Astrocyte (in vitro differentiated cells and primary cell): ENCODE measurements around the gene WSCD2. TPM values are rescaled to one million over a fixed set of nuclear protein-coding genes. Genes with fewer than 3 reads are reported as not detected.

Source experiments
- DNase-seq: peaks from one replicate; pipeline ENCODE4 v3.0.0-alpha.2; 2010; ENCODE audit warnings: low read depth
- FAIRE-seq: peaks from 2 replicates; lab custom pipeline; 2011; peaks lifted over from hg19 to GRCh38; lab: Jason Lieb, UNC
- H2AFZ ChIP-seq: 2 replicates; pipeline ENCODE4 v1.6.0; 2012; ENCODE audit warnings: low read depth, low read length, inconsistent platforms
- H3K27ac ChIP-seq: 2 replicates; pipeline ENCODE4 v1.5.1; 2011; ENCODE audit warnings: low read depth, low read length, inconsistent platforms
- H3K27me3 ChIP-seq: 2 replicates; pipeline ENCODE4 v1.6.0; 2011; ENCODE audit warnings: low read length, inconsistent platforms; ENCODE audit not compliant: insufficient read depth
- H3K36me3 ChIP-seq: 2 replicates; pipeline ENCODE4 v1.5.1; 2011; ENCODE audit warnings: low read length, inconsistent platforms; ENCODE audit not compliant: insufficient read depth
- H3K4me1 ChIP-seq: 2 replicates; pipeline ENCODE4 v1.5.1; 2011; ENCODE audit warnings: low read length, inconsistent platforms; ENCODE audit not compliant: insufficient read depth
- H3K4me2 ChIP-seq: 2 replicates; pipeline ENCODE4 v1.6.0; 2012; ENCODE audit warnings: low read length, inconsistent platforms
- H3K4me3 ChIP-seq: 2 replicates; pipeline ENCODE4 v1.5.1; 2011; ENCODE audit warnings: low read depth, mild to moderate bottlenecking, low read length, inconsistent platforms; ENCODE audit not compliant: insufficient read depth
- H3K79me2 ChIP-seq: 2 replicates; pipeline ENCODE4 v1.6.0; 2012; ENCODE audit warnings: mild to moderate bottlenecking, low read length, inconsistent platforms; ENCODE audit not compliant: insufficient read depth
- H3K9ac ChIP-seq: 2 replicates; pipeline ENCODE4 v1.6.0; 2012; ENCODE audit warnings: mild to moderate bottlenecking, low read length, inconsistent platforms
- H3K9me3 ChIP-seq: 2 replicates; pipeline ENCODE4 v1.5.1; 2012; ENCODE audit warnings: low read depth, mild to moderate bottlenecking, low read length, inconsistent platforms; ENCODE audit not compliant: insufficient read depth
- H4K20me1 ChIP-seq: 2 replicates; pipeline ENCODE4 v1.6.0; 2012; ENCODE audit warnings: low read length, inconsistent platforms; ENCODE audit not compliant: insufficient read depth
- H3K27ac Mint-ChIP-seq: one replicate; pipeline ENCODE4 v1.8.0; 2021; ENCODE audit warnings: mild to moderate bottlenecking, mixed read lengths; ENCODE audit not compliant: unreplicated experiment
- H3K27me3 Mint-ChIP-seq: one replicate; pipeline ENCODE4 v1.8.0; 2021; ENCODE audit warnings: low read depth, mixed read lengths; ENCODE audit not compliant: unreplicated experiment
- H3K36me3 Mint-ChIP-seq: one replicate; pipeline ENCODE4 v1.8.0; 2021; ENCODE audit warnings: low read depth, mixed read lengths; ENCODE audit not compliant: unreplicated experiment
- H3K4me1 Mint-ChIP-seq: one replicate; pipeline ENCODE4 v1.8.0; 2021; ENCODE audit warnings: low read depth, mixed read lengths; ENCODE audit not compliant: unreplicated experiment
- H3K4me3 Mint-ChIP-seq: one replicate; pipeline ENCODE4 v1.8.0; 2021; ENCODE audit warnings: mild to moderate bottlenecking, moderate library complexity, mixed read lengths; ENCODE audit not compliant: unreplicated experiment
- H3K9me3 Mint-ChIP-seq: one replicate; pipeline ENCODE4 v1.8.0; 2021; ENCODE audit warnings: mild to moderate bottlenecking, mixed read lengths; ENCODE audit not compliant: unreplicated experiment
- CTCF ChIP-seq: IDR thresholded peaks from 2 replicates; pipeline ENCODE4 v1.5.1; 2011; ENCODE audit warnings: low read depth, mild to moderate bottlenecking, inconsistent platforms, low read length, moderate library complexity; ENCODE audit not compliant: insufficient read depth
- EZH2 ChIP-seq: IDR thresholded peaks from 2 replicates; pipeline ENCODE4 v1.6.1; 2012; ENCODE audit warnings: mild to moderate bottlenecking, low read length, inconsistent platforms; ENCODE audit not compliant: insufficient read depth
- total RNA-seq: library from RNA; stranded (reverse); gene quantifications from 2 replicates; pipeline ENCODE4 v1.2.1, GENCODE V29; 2021

The WSCD2 gene
- total RNA-seq, 1 donor from 2014 or later, result 0.11 TPM

GRCh38 chr12:108174641-108175040 lies 45.6 kb downstream of the WSCD2 start:
- Histone ChIP-seq H3K79me2 (no peaks in the 10 kb centered on the region), H3K36me3 (no peaks in the 10 kb centered on the region), H3K4me2 (no peak overlapping the region), H3K9ac (no peak overlapping the region), H3K27me3 (no peaks in the 10 kb centered on the region), H4K20me1 (no peaks in the 10 kb centered on the region), H3K4me3 (no peak overlapping the region), H2AFZ (no peak overlapping the region), H3K9me3 (no peaks in the 10 kb centered on the region), H3K27ac (no peak overlapping the region), H3K4me1 (no peaks in the 10 kb centered on the region)
- TF ChIP-seq EZH2, result no peak
- TF ChIP-seq CTCF, result no peak
- Mint-ChIP-seq H3K4me1 (no peaks in the 10 kb centered on the region), H3K36me3 (no peaks in the 10 kb centered on the region), H3K4me3 (no peak overlapping the region), H3K9me3 (no peaks in the 10 kb centered on the region), H3K27me3 (peaks cover 20% of the 10 kb centered on the region), H3K27ac (no peak overlapping the region)
- no peak for DNase-seq
- no peak for FAIRE-seq

GRCh38 chr12:108175310-108175709 lies 46.2 kb downstream of the WSCD2 start:
- no peak for TF ChIP-seq EZH2
- TF ChIP-seq CTCF, result no peak
- DNase-seq (no peak), FAIRE-seq (no peak)
- Histone ChIP-seq H3K36me3 (no peaks in the 10 kb centered on the region), H3K27ac (no peak overlapping the region), H3K9ac (no peak overlapping the region), H3K4me1 (no peaks in the 10 kb centered on the region), H3K9me3 (no peaks in the 10 kb centered on the region), H3K79me2 (no peaks in the 10 kb centered on the region), H4K20me1 (no peaks in the 10 kb centered on the region), H2AFZ (no peak overlapping the region), H3K27me3 (no peaks in the 10 kb centered on the region), H3K4me3 (no peak overlapping the region), H3K4me2 (no peak overlapping the region)
- H3K4me3 Mint-ChIP-seq, result no peak overlapping the region
- H3K4me1 Mint-ChIP-seq, result no peaks in the 10 kb centered on the region
- H3K27me3 Mint-ChIP-seq, result peaks cover 15% of the 10 kb centered on the region
- H3K9me3 Mint-ChIP-seq, result no peaks in the 10 kb centered on the region
- no peaks in the 10 kb centered on the region for H3K36me3 Mint-ChIP-seq
- no peak overlapping the region for H3K27ac Mint-ChIP-seq

GRCh38 chr12:108176292-108176691 lies 47.2 kb downstream of the WSCD2 start:
- DNase-seq (no peak), FAIRE-seq (no peak)
- Mint-ChIP-seq H3K36me3 (no peaks in the 10 kb centered on the region), H3K27me3 (peaks cover 11% of the 10 kb centered on the region), H3K9me3 (no peaks in the 10 kb centered on the region), H3K27ac (no peak overlapping the region), H3K4me1 (no peaks in the 10 kb centered on the region), H3K4me3 (no peak overlapping the region)
- Histone ChIP-seq H3K9ac (no peak overlapping the region), H4K20me1 (no peaks in the 10 kb centered on the region), H3K27me3 (no peaks in the 10 kb centered on the region), H3K4me3 (no peak overlapping the region), H3K4me2 (no peak overlapping the region), H3K27ac (no peak overlapping the region), H3K4me1 (no peaks in the 10 kb centered on the region), H3K79me2 (no peaks in the 10 kb centered on the region), H2AFZ (no peak overlapping the region), H3K36me3 (no peaks in the 10 kb centered on the region), H3K9me3 (no peaks in the 10 kb centered on the region)
- TF ChIP-seq EZH2 (no peak), CTCF (no peak)
